ENCODE data around the gene ABCA2. TPM values are rescaled to one million over a fixed set of nuclear protein-coding genes. Genes with fewer than 3 reads are reported as not detected.

Gene ABCA2
- total RNA-seq, 4 donors from 2014 or later: 18.2 to 27.6 (median 23.7) TPM

GRCh38 chr9:137044502-137045177 is 16.6 kb upstream of the ABCA2 start:
- TF ChIP-seq CTCF (IDR thresholded peaks at IDR 0.05): no peak
- no peak for TF ChIP-seq POLR2A (IDR thresholded peaks at IDR 0.05)
- intact Hi-C loops (cut with DNase I; ENCODE audit: low total_unique reads): no loop called here
- WGBS, 2 donors: 20% methylated on average over 17 of the region's 18 CpGs
- H3K4me3 ChIP-seq (ENCODE audit: low read depth, poor library complexity, severe bottlenecking): peak overlapping the region; percentile 28
- no peak for DNase-seq (ENCODE audit: low spot score in 2 of 2)

GRCh38 chr9:137044037-137044436 is 16.0 kb upstream of the ABCA2 start:
- intact Hi-C loops (cut with DNase I; ENCODE audit: low total_unique reads): no loop called here
- DNase-seq (ENCODE audit: low spot score in 2 of 2): no peak
- H3K4me3 ChIP-seq (ENCODE audit: low read depth, poor library complexity, severe bottlenecking): no peak overlapping the region
- 41 to 74% methylated on average over 8 to 11 of the region's 12 CpGs for WGBS, 2 donors
- TF ChIP-seq POLR2A (IDR thresholded peaks at IDR 0.05) (no peak), CTCF (IDR thresholded peaks at IDR 0.05) (no peak)

GRCh38 chr9:137042751-137043727 is 15.0 kb upstream of the ABCA2 start:
- intact Hi-C loops (cut with DNase I; ENCODE audit: low total_unique reads): no loop called here
- no peak for DNase-seq (ENCODE audit: low spot score in 2 of 2)
- no peak for TF ChIP-seq CTCF (IDR thresholded peaks at IDR 0.05)
- no peak for TF ChIP-seq POLR2A (IDR thresholded peaks at IDR 0.05)
- 63 to 81% methylated on average over 19 to 32 of the region's 36 CpGs for WGBS, 2 donors
- H3K4me3 ChIP-seq (ENCODE audit: low read depth, poor library complexity, severe bottlenecking): no peak overlapping the region

- intact Hi-C loops (cut with DNase I; ENCODE audit: low total_unique reads): no loop called here
- no peak overlapping the region for H3K4me3 ChIP-seq (ENCODE audit: low read depth, poor library complexity, severe bottlenecking)
- 60 to 68% methylated on average over 15 to 16 of the region's 16 CpGs for WGBS, 2 donors
Observed at GRCh38 chr9:137041124-137041523, 13.1 kb upstream of the ABCA2 start.

GRCh38 chr9:137040568-137040967 is 12.5 kb upstream of the ABCA2 start:
- H3K4me3 ChIP-seq (ENCODE audit: low read depth, poor library complexity, severe bottlenecking): no peak overlapping the region
- TF ChIP-seq POLR2A (IDR thresholded peaks at IDR 0.05) (no peak), CTCF (IDR thresholded peaks at IDR 0.05) (no peak)
- 89 to 97% methylated on average over 3 to 6 of the region's 23 CpGs for WGBS, 2 donors
- DNase-seq (ENCODE audit: low spot score in 2 of 2): no peak
- intact Hi-C loops (cut with DNase I; ENCODE audit: low total_unique reads): no loop called here

More at GRCh38 chr9:137041124-137041523, 13.1 kb upstream of the ABCA2 start:
- DNase-seq (ENCODE audit: low spot score in 2 of 2): no peak
- TF ChIP-seq POLR2A (IDR thresholded peaks at IDR 0.05) (no peak), CTCF (IDR thresholded peaks at IDR 0.05) (no peak)
